Measurements from ENCODE around the gene PLPP1.
A peak's percentile ranks its signal among the peaks of the same experiment; 100 is the strongest.

PLPP1 gene

DNA sequence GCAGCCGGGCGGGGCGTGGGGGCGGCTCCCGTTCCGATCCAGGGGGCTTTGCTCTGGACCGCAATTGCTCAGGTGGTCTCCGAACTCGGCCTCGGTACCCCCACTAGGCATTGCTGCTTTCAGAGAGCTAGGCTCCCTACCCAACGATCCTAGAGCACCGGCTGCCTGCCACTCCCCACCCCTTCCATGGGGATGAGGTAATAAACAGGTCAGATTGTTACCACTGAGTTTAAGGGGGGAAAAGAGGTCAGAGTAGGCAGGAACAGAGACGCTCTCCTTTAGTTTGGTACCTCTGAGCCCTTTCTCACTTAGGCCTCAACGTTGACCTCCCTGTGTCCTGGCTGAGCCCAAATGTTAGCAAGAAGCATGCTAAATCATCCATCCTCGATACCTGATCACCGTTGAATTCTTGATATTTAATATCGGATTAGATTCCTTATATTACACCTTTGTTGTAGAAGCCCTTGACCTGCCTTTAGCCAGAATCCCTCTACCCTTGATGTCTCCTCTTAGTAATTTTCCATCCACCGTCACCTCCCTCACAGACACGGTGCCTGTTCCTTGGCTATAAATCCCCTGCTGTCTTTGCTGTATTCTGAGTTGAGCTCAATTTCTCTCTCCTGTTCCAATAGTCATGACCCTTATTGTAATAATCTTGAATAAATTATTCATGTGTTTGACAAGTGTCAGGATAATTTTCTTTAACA is 588 bp upstream of the PLPP1 start:
- DNase-seq (ENCODE audit: insufficient read length, low spot score) (no peak), FAIRE-seq (no peak)
- TF ChIP-seq POLR2A (IDR thresholded peaks at IDR 0.05; ENCODE audit: low read depth, low read length) = no peak

DNA sequence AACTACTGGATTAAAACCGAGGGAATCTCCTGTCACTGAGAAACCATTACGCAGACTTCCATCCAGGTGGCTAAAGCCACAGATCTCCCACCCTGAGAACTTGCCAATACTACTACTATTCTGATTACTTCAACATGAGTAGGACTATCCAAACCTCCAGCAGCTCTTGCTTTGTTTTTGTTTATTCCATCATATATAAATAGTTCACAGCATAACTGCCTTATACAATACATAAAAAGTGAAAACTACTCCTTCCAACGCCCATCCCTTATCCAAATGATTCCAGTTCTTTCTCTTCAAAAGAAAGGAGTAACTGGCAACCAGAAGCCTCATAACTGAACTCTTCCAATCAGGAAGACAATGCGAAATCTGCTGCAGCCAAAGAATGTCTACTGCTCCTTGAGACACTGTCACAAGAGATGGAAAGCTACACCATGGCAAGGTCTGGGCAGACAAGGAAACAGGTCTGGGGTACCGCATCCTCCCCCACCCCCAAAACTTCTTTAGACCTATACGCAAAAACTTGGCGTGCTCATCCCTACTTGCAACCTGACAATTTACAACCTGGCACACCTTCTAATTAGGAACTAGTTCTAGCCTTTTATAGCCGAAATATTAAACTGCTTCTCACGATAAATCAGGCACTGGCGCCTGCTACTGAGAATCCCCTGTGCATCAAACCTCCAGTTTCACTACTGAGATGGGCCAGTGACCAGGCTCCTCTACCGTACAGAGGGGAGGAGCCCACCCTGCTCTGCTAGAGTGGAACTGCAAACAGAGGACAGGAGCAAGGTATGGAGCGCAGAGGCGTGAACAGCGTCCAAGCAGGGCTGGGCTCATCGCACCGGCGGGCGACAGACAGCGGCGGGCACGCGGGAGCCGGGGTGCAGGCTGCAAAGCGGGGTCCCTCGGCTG is 986 bp downstream of the PLPP1 start:
- TF ChIP-seq POLR2A (IDR thresholded peaks at IDR 0.05; ENCODE audit: low read depth, low read length) = no peak
- DNase-seq (ENCODE audit: insufficient read length, low spot score) (peak; percentile 46), FAIRE-seq (no peak)

DNA sequence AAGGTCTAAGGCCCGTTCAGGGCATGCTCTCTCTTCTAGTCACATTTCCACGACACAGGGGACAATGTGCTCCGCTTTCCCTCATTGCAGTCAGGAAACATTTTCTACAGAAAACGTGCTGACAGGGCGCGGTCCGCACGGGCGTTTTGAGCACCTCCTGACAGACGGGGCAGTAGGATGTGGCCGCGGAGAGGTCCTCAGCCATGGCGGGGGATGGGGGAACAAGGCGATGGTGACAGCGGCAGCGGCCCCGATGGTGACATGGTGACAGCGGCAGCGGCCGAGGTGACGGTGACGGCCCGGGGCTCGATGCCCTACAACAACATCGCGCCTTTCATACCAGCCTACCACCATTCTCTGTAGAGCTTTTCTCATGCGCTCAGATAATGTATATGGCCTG is 4.1 kb downstream of the PLPP1 start:
- TF ChIP-seq POLR2A (IDR thresholded peaks at IDR 0.05; ENCODE audit: low read depth, low read length) = no peak

DNA sequence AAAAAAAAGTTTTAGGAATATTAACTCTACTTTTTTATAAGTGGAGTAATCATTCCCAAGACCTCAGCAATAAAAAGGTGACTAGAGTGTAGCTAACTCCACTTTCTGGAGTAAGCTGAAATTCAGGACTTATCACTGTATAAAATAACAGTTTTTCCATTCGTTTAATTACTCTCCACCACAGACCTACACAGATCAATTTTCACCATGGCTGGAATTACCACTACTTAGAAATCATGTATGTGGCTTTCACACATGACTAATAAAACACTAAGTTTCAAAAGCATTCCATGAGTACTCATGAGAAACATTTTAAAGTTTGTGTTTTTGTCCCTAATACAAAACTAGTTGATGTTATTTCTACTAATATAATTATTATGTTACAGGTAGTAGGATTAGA is 9.9 kb downstream of the PLPP1 start:
- no peak for FAIRE-seq
- no peak for TF ChIP-seq POLR2A (IDR thresholded peaks at IDR 0.05; ENCODE audit: low read depth, low read length)
- no peak for DNase-seq (ENCODE audit: insufficient read length, low spot score)

More for the DNA sequence above, 4.1 kb downstream of the PLPP1 start:
- DNase-seq (ENCODE audit: insufficient read length, low spot score) (no peak), FAIRE-seq (no peak)

DNA sequence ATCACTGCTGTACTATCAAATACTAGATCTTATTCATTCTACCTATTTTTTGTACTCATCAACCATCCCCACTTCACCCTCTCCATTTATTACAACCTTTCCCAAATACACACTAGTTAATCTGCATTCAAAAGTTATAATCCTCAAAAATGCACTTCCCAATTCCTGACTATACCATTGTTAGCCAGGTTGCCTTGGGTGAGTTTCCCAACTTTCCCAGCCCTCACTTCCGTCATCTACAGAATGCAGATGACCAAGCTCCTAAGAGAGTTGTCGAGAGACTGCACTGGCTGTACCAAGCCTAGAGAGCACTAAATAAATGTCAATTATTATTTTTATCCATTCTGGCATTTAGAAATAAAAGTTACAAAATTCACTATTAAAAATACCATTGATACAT is 11.5 kb downstream of the PLPP1 start:
- no peak for DNase-seq (ENCODE audit: insufficient read length, low spot score)
- TF ChIP-seq POLR2A (IDR thresholded peaks at IDR 0.05; ENCODE audit: low read depth, low read length) = no peak
- FAIRE-seq = no peak

DNA sequence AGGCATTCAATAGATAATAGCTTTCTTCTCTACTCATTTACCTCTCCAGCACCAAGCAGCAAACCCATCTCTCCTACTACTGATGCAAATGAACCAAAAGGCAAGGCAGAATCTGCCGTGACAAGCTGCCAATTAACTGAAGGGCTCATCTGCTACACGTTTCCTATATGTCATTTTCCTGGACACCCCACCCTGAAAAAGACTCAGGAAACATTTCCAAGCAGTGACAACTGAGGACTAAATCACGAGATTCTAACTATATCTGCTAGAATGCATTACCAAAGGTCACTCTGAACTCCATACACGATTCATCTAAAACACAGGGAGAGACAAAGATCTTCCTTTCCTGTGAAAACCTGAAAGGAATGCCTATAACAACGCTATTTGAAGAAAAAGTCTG is 12.9 kb downstream of the PLPP1 start:
- no peak for TF ChIP-seq POLR2A (IDR thresholded peaks at IDR 0.05; ENCODE audit: low read depth, low read length)
- DNase-seq (ENCODE audit: insufficient read length, low spot score) (no peak), FAIRE-seq (no peak)

DNA sequence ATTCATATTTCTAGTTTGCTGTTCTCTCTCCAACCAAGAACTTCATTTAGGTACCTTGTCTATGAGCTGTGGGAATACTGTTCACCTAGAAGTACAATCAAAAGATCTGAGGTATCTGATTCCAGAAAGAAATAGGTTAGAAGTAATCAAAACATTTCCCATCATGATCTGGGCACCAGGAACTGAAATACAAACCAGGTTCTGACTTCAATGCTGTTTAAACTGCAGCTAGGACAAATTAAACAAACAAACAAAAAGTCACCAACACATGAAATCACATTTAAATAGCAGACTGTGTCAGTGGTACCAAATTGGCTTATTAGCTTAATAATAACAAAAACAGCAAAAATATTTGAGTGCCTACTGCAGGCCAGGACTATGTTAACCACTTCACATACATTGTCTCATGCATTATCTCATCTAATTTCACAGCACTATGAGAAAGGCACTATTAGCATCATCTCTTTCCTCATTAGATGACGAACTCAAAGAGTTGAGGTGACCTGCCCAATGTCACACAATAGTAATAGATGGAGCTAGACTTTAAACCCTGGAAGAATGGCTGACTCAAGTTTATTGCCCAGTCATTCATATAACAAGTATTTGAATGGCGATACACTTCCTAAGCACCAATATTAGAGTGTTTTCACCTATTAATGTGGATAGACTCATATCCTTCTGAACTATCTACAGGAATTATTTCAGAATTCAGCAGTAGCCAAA is 14.5 kb downstream of the PLPP1 start:
- FAIRE-seq = no peak
- no peak for TF ChIP-seq POLR2A (IDR thresholded peaks at IDR 0.05; ENCODE audit: low read depth, low read length)
- DNase-seq (ENCODE audit: insufficient read length, low spot score) = no peak

DNA sequence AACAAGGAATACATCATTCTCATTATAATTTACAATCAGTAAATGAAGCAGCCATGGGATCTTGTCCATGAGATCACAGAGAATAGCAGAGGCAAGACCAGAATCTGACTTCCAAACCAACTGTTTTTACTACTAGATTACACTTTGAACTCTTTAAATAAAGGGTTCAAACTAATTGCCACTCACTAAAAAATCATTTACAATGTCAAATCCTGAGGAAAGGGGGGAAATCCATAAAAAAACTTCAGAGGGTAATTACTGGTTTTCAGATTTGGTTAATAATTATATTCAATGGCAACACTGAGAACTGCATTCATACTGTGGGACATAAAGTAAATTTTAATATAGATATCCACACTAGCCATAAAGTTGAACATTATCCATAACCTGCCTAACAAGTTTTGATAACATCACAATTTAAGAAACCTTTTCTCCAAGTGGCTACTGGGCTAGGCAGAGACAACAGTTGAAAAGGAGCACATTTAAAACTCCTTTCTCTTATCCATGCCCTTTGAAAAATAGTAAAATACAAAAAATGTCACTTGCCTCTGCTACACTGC is 15.9 kb downstream of the PLPP1 start:
- FAIRE-seq = no peak
- no peak for TF ChIP-seq POLR2A (IDR thresholded peaks at IDR 0.05; ENCODE audit: low read depth, low read length)
- DNase-seq (ENCODE audit: insufficient read length, low spot score) = no peak

DNA sequence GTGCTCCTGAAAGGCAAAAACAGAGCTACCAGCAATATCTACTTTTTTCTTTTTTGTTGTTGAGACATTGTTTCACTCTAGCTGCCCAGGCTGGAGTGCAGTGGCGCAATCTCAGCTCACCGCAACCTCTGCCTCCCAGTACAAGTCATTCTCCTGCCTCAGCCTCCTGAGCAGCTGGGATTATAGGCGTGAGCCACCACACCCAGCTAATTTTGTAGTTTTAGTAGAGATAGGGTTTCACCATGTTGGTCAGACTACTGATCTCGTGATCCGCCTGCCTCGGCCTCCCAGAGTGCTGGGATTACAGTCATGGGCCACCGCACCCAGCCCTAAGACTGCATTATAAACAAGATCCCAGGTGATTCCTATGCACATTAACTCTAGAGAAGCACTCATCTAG is 17.0 kb downstream of the PLPP1 start:
- FAIRE-seq (no peak), DNase-seq (ENCODE audit: insufficient read length, low spot score) (no peak)
- no peak for TF ChIP-seq POLR2A (IDR thresholded peaks at IDR 0.05; ENCODE audit: low read depth, low read length)

DNA sequence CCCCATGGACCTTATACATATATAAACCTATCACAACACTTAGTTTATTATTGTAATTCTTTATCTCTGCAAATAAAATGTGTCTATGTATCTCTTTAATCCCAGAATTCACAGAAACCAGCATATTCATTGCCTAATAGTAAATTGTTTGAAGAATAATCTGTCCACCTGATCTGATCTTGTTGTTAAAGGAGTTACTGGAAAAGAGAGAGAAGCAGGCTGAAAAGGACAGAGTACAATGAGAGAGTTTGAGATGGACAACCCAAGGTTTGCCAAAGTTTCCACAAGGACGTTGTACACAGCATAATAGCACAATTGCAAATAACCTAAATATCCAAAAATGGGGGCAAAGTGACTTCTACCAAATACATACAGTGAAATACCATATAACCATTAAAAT is 23.8 kb downstream of the PLPP1 start:
- no peak for TF ChIP-seq POLR2A (IDR thresholded peaks at IDR 0.05; ENCODE audit: low read depth, low read length)
- DNase-seq (ENCODE audit: insufficient read length, low spot score) (no peak), FAIRE-seq (no peak)

DNA sequence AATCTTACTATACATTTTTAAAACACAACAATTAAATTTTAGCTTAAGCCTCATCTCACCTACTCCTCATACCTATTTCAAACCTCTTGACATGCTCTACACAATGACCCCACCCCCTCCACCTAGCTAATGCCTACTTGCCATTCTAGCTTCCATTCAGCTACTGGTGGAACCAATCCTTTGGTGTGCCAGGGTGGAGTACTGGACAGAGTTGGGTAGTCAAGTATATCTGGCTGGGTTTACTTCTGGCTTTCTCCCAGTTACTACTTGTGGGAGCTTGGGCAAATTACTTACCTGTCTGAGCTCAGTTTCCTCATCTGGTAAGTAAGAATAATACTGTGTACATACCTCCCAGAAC is 24.3 kb downstream of the PLPP1 start:
- FAIRE-seq (no peak), DNase-seq (ENCODE audit: insufficient read length, low spot score) (no peak)
- TF ChIP-seq POLR2A (IDR thresholded peaks at IDR 0.05; ENCODE audit: low read depth, low read length) = no peak

DNA sequence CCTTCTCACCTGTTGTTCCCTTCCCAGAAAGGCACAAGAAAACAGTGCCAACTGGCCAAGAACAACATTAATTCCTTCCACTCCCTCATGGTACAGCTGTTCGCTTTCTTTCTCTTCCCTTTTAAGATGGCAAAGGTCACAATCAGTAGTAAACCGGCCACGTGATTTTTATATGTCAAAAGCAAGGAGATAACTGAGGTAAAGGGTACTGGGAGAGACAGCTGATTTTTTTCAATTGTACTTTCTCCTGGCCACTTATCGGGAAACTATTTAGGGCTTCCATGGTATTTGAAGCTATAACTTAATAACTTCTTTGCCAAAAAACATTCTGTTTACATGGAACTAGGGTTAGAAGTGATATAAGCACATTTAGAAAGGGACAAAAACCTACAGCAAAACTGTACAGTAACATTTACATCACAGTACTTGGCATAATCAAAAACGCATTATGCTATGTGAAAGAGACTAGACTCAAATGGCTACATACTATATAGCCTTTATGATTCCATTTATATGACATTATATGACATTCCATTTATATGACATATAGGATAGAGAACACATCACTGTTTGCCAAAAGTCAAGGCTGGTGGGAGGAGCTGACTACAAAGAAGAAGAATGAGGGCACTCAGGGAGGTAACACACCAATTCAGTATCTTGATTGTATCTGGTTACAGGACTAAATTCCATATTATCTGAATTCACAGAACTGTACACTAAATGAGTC is 24.8 kb downstream of the PLPP1 start:
- TF ChIP-seq POLR2A (IDR thresholded peaks at IDR 0.05; ENCODE audit: low read depth, low read length) = no peak
- FAIRE-seq = no peak
- no peak for DNase-seq (ENCODE audit: insufficient read length, low spot score)

DNA sequence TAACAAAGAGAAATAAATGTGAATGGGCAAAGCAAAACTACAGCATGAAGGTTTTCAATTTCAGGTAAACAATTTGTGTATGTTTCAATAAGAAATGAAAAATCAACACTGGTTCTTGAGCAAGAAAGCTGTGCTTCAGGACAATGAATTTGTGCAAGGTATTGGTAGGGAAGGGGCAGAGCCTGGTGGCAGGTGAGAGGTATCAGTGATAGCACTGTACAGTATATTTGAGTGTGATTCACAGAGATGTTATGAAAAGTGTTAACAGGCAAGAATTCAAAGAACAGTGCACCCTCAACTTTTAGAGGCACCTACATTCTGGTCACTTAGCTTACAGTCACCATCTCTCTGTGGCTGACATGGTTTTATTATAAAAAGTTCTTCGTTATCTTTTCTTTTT is 25.7 kb downstream of the PLPP1 start:
- no peak for TF ChIP-seq POLR2A (IDR thresholded peaks at IDR 0.05; ENCODE audit: low read depth, low read length)
- DNase-seq (ENCODE audit: insufficient read length, low spot score) (no peak), FAIRE-seq (peak; percentile 43)

Data from H54 (cell line).